ENCODE results near the gene PHGDH.

Gene PHGDH

DNA sequence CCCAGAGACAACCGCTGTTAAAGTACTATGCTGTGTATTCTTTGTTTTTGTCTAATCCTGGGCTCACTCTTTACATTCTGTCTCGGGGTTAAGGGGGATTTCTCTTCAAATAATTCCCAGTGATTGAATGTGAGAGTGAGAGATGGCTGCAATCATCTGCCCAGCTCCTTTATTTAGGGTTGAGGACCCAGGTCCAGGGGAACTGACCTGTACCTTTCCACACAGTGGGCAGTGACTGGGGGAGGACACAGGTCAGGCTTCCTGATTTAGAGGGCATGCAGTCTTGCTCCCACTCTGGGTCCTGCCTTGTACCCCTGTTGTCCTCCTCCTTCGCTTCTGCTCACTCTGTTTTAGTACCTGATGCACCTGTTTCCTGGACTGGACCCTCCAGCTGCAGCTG, 22.0 kb downstream of the PHGDH start:
- DNase-seq, result no peak

DNA sequence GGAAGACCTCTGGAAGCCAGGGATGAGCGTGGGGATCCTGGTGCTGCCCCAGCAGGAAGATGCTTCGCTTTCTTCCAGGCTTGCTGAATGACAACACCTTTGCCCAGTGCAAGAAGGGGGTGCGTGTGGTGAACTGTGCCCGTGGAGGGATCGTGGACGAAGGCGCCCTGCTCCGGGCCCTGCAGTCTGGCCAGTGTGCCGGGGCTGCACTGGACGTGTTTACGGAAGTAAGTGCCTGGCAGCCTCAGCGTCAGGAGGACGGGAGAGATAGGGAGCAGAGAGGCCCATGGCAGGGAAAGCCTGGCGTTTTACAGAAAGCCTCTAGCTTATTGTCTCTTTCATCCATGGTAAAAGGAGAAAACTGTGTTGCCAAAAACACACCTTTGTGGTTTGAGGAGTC, 23.5 kb downstream of the PHGDH start:
- no peak for DNase-seq

DNA sequence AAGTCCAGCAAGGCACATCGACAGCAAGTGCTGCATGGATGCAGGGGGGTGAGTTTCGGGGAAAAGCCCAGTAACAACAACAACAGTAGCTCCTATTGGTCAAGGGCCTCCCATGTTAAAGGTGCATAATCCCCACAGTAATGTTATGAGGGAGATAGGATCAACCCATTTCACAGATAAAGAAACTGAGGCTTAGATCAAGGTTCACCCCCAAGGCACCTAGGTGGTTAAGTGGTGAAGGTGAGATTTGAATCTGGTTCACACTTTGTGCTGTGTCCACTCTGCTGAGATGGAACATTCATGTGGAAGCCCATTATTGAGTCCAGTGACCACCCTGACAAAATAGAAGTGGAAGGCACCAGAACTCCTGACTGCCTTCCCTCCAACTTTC, 24.9 kb downstream of the PHGDH start:
- DNase-seq, result no peak

- DNase-seq, result peak; percentile 10
Measured at GRCh38 chr1:119737040-119737682, 25.4 kb downstream of the PHGDH start.

DNA sequence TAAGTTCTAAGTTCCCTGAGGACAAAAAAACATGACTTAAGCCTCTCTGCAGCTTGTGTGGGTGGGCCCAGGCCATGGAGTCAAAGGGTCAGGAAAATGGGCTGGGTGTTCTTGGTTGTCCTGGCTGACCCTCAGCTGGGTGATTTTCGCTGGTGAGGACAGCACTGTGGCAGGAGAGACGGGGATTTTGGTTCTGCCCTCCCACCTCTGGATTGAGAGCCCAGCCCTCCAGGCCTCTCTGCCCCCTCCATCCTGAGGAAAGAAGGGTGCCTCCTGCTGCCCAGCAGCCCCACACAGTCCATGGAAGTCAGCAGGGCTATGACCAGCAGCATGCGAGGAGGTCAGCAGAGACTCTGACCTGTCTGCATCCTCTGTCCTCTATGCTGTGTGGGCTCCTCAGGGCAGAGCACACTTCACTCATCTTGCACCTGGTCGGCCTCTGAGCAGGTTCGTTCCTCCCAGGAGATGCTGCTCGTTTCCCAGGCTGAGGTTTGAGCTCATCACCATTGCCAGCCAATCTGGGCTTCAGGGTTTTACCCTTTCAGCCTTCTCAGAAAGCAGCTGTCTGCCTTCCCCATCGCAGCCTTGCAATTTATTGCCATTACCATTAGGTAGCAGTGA, 26.5 kb downstream of the PHGDH start:
- DNase-seq, result no peak

GRCh38 chr1:119739150-119739549, 27.4 kb downstream of the PHGDH start:
- DNase-seq, result no peak

DNA sequence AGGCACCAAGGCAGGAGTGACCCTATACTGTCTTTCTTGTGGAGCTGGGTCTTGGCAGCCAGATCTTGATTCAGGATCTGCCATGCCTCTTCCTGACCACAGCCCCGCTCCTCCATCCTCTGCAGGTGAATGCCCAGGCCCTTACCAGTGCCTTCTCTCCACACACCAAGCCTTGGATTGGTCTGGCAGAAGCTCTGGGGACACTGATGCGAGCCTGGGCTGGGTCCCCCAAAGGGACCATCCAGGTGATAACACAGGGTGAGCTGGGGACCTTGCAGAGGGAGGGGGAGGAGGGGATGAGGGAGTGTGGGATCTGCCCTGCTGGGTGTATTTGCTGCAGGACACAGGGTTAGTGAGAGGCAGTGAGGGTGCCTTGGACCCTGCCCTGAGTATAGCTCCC, 28.5 kb downstream of the PHGDH start:
- no peak for DNase-seq

DNA sequence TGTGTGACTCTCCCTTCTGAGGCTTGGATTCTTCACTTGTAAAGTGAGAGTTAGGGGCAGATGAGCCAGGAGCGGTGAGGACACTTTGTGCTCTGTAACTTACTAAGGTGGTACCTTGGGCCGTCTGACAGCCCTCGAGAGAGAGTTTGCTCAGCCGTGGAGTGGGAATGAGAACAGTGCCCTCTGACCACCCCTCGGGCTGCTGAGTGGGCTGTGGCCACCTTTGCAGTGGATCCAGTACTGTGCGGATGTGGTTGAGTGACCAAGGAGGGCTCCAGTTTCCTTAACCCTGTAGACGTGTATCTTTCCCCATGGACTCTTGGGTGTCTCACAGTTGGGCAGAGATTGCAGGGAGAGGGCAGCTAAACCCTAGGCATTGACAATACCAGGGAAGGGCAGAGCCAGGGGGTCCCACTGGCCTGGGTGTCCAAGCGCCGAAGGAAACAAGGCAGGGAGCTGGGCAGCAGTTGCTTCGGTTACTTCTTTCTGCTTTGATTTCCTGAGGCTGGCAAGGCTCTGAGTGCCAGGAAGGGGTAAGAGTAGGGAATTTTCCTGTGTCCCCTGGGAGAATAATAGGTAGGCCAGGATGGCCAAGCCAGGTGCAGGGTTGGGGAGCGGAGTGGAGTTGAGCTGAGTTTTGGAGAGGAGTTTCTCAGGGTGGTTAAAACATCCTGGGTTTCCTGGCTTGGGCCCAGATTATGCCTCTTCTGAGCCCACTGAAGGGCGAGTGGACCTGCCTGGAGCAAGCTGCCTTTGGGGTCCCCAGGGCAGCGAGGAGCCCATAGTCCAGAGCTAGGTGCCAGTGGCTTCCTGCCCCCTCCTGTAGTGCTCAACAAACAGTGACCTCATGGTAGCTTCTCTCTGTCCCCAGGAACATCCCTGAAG, 29.4 kb downstream of the PHGDH start:
- no peak for DNase-seq

DNA sequence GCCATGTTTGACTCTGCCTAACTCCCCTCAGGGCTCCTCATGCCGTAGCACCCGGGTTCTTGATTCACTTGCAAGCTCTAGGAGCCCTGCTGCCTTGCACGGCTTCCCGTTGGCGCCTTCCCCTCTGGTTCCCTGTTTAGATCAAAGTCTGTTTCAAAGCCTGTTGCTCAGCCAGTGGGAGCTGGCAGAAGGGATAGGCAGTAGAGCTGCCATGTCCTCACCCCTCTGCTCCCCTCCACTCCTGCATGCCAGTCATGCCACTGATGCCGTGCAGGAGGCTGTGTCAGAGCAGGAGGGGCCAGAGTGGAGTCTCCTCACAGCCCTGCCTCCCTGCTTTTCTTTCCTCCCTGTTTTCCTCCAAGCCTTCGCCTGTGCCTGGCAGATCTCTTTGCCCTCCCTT, 30.5 kb downstream of the PHGDH start:
- DNase-seq, result no peak

GRCh38 chr1:119742677-119743076, 30.9 kb downstream of the PHGDH start:
- DNase-seq, result no peak

- DNase-seq, result peak; percentile 52
Measured at GRCh38 chr1:119743308-119743707, 31.6 kb downstream of the PHGDH start.

DNA sequence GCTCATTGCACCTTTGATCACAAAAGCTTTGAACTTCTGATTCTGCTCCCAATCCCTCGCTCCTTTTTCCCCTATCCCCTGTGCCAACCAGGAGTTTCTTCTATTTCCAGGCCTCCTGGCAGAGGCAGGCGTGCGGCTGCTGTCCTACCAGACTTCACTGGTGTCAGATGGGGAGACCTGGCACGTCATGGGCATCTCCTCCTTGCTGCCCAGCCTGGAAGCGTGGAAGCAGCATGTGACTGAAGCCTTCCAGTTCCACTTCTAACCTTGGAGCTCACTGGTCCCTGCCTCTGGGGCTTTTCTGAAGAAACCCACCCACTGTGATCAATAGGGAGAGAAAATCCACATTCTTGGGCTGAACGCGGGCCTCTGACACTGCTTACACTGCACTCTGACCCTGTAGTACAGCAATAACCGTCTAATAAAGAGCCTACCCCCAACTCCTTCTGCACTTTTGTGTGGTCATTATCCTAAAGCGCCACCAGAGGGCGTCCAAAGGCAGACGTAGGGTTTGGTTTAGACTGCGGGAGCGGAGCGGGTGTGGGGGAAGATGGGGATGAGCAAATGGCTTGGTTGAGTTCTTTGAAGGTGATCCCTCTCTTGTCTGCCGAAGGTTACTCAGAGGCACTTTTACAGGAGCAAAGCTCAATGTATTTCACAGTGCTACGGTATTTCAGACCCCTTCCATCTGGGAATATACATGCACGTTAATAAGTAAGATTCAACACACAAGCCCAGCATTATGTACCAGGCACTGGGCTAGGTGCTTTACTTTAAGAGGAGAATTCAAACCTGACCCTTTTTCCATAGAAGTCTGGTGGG, 32.3 kb downstream of the PHGDH start:
- peak; percentile 66 for DNase-seq

DNA sequence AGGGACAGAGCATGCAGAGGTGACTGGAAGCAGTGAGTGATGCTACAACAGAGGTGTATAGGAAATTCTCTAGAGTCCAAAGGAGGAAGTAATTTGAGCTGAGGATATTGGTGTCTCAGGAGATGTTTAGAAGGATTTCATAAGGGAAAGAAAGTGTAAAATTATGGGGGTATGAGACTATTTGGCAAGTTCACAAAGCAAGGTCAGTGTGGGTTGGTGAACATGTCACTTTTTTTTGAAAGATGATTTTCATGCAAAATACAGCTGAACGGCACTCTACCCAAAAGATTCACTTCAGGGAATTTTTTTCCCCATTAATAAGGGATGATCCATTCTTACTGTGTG, 32.8 kb downstream of the PHGDH start:
- no peak for DNase-seq

- no peak for DNase-seq
Measured at GRCh38 chr1:119745034-119745433, 33.3 kb downstream of the PHGDH start.

- no peak for DNase-seq
Measured at GRCh38 chr1:119747451-119747850, 35.7 kb downstream of the PHGDH start.

DNA sequence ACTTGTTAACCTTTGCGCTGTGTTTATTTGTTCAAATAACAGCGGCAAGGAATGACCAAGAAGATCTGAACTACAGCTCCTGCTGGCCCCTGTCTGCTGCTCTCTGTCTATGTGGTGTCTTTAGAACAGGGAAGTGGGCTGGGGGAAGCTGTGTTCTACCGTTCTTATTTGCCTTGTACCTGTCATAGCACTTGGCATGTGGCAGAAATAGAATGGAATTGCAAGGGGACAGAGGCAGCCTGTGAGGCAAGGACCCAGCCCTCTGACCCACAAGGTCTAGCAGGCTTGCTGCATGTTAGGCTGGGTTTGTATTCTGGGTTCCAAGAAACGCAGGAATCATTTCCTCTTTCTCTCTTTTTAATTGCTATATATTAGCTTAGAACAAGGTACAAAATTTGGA, 36.3 kb downstream of the PHGDH start:
- no peak for DNase-seq

- DNase-seq, result no peak
Measured at GRCh38 chr1:119752592-119752991, 40.9 kb downstream of the PHGDH start.

DNA sequence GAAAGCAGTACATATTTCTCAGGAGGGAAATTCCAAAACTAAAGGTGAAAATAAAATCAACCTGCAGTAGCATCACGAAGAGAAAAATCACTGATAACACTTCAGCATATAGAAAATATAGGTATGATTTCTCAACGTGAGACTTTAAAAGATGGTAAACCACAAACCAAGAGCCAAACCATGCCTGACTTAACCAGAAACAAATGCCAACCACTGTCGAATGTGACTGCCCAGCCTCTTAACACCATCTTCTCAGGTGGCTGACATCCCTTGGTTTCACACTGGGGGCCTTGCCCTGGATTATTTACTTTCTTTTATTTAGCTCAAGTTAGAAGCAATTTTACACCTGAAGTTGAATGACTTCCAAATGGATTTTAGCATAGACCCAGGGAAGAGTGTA, 46.9 kb downstream of the PHGDH start:
- no peak for DNase-seq

DNA sequence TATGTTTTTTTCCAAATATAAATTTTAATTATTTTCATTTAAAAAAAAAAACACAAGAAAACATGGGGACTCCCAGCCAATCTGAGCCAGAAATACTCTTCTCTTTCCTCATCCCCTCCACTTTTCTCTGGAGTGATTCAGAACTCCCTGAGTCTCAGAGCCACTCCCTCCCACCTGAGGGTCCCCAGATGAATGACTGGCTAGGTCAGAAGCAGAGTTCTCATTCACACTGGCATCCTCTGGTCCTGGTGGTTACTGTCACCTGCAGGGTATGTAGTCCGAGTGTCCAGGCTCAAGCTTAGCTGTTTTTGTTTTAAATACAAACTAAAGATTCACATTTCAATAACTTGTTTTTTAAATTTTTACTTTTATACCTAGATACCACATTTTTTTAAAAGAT, 50.7 kb downstream of the PHGDH start:
- no peak for DNase-seq

DNA sequence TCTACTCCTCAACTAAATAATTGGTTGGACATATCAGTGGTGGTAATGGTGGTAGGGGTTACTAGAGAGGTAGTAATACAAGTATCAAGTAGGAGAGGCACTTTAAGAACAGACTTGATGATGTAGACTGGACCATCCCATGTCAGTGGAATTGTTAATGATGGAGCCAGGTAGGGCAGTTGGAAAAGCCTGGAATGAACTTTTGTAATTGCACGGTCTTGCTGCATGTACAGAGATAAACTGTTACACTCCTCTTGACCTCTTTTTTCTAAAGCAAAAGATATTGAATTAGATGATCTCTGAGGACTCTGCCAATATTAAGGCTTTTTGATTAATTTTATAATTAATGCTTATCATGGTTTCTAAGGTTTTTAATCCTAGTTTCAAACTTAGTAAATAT, 51.2 kb downstream of the PHGDH start:
- DNase-seq, result no peak

- no peak for DNase-seq
Measured at GRCh38 chr1:119764220-119764619, 52.5 kb downstream of the PHGDH start.

DNA sequence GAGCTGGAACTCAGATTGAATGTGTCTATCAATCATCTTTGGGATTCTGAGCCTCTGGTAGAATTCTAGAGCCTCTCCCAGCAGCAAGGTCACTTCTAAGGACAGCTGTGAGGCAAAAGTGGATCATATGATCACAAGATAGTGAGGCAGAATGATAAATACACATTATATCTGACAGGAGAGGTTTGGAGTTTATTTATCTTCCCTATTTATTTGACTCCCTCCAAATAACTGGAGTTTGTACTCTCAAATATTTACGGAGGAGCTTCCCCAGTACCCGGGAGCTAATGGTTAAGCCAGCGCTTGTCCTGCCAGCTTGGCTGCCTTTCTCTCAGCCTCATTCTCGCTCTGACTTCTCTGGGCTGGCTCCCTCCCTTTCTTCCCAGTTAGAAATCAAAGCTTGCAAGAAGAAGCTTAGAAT, 54.6 kb downstream of the PHGDH start:
- DNase-seq, result no peak

- DNase-seq, result peak; percentile 14
Measured at GRCh38 chr1:119767486-119767885, 55.8 kb downstream of the PHGDH start.

Measured in NCI-H1105 treated with DMSO at 0.1 percent for 48 hours (cell line).